ENCODE data around the gene AQP9. TPM values are rescaled to one million over a fixed set of nuclear protein-coding genes. Genes with fewer than 3 reads are reported as not detected.
"Not testable (repeated sequence)": the region's sequence is repeated elsewhere in the genome, so short reads cannot be mapped to it uniquely, and the experiment has no call there.

AQP9 gene
- total RNA-seq, 1 donor from 2014 or later, result 60.3 TPM

DNA sequence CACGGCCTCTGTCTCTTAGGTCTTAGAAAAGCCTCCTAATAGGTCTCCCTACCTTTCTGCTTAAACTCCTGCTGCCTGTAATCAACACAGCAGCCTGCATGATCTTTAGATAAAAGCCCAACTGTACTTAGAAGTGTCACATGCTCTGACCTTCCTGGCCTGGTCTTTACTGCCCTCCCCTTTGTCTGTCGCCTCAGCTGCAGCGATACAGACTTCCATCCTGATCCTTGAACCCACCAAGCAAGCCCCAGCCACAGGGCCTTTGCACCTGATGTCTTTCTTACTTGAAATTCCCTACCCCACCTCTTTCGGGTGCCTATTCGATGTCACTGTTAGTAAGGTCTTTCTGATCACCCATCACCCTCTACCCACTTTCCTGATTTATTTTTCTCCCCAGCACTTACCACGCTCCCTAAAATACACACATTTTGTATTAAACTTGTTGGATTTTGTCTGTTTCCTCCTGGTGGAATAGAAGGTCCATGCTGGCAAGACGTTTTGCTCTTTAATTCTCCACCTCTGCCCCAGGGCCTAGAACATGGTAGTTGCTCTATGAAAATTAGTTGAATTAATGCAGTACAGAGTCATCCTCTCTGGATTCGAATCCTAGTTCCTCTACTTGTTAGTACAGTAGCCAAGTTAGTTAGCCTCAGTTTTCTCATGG is 51.1 kb downstream of the AQP9 start:
- TF ChIP-seq, protein P1, sequence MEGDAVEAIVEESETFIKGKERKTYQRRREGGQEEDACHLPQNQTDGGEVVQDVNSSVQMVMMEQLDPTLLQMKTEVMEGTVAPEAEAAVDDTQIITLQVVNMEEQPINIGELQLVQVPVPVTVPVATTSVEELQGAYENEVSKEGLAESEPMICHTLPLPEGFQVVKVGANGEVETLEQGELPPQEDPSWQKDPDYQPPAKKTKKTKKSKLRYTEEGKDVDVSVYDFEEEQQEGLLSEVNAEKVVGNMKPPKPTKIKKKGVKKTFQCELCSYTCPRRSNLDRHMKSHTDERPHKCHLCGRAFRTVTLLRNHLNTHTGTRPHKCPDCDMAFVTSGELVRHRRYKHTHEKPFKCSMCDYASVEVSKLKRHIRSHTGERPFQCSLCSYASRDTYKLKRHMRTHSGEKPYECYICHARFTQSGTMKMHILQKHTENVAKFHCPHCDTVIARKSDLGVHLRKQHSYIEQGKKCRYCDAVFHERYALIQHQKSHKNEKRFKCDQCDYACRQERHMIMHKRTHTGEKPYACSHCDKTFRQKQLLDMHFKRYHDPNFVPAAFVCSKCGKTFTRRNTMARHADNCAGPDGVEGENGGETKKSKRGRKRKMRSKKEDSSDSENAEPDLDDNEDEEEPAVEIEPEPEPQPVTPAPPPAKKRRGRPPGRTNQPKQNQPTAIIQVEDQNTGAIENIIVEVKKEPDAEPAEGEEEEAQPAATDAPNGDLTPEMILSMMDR (IDR thresholded peaks at IDR 0.05), result no peak
- intact Hi-C loops (cut with DNase I), result no loop called here
- H3K36me3 ChIP-seq, result no peaks in the 10 kb centered on the region
- H3K27ac ChIP-seq, result no peak overlapping the region
- ATAC-seq (no peak), DNase-seq (no peak)
- H3K4me3 ChIP-seq, result no peak overlapping the region
- no peaks in the 10 kb centered on the region for H3K4me1 ChIP-seq
- no peaks in the 10 kb centered on the region for H3K9me3 ChIP-seq
- peaks cover 3% of the 10 kb centered on the region for H3K27me3 ChIP-seq (ENCODE audit: low read depth)

DNA sequence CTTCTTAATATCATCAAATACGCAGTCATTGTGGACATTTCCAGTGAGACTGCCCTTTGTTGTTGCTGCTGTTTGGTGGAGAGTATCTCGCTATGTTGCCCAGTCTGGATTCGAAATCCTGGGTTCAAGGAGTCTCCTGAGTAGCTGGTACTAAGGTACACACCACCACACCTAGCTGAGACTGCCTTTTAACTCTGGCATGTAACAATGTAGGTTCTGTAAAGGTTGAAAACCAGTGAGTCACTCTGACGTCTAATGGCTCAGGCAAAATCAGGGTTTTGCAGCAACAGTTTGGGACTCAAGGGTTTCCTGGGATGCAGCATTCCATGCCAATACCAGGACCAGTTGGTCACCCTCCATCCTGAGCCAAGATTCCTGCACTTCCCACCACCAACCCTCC is 52.2 kb downstream of the AQP9 start:
- DNase-seq (no peak), ATAC-seq (no peak)
- Histone ChIP-seq H3K9me3 (no peaks in the 10 kb centered on the region), H3K4me1 (no peaks in the 10 kb centered on the region), H3K27me3 (ENCODE audit: low read depth) (peaks cover 3% of the 10 kb centered on the region), H3K36me3 (no peaks in the 10 kb centered on the region), H3K4me3 (no peak overlapping the region), H3K27ac (no peak overlapping the region)
- TF ChIP-seq, protein P1 (IDR thresholded peaks at IDR 0.05), result no peak
- intact Hi-C loops (cut with DNase I), result no loop called here

DNA sequence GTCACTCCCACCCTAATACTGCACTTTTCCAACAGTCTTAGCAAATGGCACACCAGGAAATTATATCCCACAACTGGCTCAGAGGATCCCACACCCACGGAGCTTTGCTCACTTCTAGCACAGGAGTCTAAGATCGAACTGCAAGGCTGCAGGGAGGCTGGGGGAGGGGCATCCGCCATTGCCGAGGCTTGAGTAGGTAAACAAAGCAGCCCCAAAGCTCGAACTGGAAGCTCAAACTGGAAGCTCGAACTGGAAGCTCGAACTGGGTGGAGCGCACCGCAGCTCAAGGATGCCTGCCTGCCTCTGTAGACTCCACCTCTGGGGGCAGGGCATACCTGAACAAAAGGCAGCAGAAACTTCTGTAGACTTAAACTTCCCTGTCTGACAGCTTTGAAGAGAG is 55.5 kb downstream of the AQP9 start:
- H3K9me3 ChIP-seq; H3K4me1 ChIP-seq; H3K27ac ChIP-seq; H3K4me3 ChIP-seq; intact Hi-C loops (cut with DNase I); ATAC-seq; H3K27me3 ChIP-seq (ENCODE audit: low read depth); DNase-seq; H3K36me3 ChIP-seq: not testable (repeated sequence)

DNA sequence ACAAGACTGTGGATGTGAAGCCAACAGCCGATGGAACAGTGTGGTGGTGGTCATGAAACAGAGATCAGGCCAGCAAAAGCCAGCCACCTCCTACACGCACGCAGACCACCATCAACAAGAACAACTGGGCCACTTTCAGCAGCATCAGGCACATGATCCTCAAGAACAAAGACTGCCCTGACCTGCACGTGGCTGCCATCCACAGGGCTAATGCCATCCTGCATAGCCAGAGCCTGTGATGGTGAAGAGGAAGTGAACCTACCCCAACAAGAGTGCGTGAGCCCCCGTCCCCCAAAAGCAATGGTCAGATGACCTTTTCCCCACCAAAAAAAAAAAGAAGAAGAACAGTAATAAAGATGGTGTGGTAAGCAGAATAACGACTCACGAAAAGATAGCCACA is 62.6 kb downstream of the AQP9 start:
- Histone ChIP-seq H3K4me3 (no peak overlapping the region), H3K4me1 (no peaks in the 10 kb centered on the region), H3K27me3 (ENCODE audit: low read depth) (no peaks in the 10 kb centered on the region), H3K36me3 (no peaks in the 10 kb centered on the region), H3K9me3 (no peaks in the 10 kb centered on the region), H3K27ac (no peak overlapping the region)
- DNase-seq (no peak), ATAC-seq (no peak)
- intact Hi-C loops (cut with DNase I), result no loop called here
- TF ChIP-seq, protein P1 (IDR thresholded peaks at IDR 0.05), result no peak

DNA sequence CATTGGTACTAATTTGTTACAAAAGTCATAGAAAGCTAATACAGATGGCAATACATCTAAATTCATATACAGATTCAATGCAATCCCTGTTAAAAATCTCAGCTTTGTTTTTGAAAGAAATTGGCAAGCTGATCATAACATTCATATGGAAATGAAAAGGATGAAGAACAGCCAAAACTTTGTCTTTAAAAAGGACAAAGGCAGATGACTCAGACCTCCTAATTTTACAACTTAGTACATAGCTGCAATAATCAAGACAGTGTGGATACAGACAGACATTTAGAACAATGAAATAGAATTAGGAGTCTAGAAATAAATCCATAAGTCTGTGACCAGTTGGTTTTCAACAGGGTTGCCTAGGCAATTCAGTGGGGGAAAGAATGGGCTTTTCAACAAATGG is 63.3 kb downstream of the AQP9 start:
- no peaks in the 10 kb centered on the region for H3K9me3 ChIP-seq
- no peaks in the 10 kb centered on the region for H3K36me3 ChIP-seq
- no peak for ATAC-seq
- no peak for DNase-seq
- no peaks in the 10 kb centered on the region for H3K27me3 ChIP-seq (ENCODE audit: low read depth)
- intact Hi-C loops (cut with DNase I), result no loop called here
- no peak overlapping the region for H3K4me3 ChIP-seq
- H3K27ac ChIP-seq, result no peak overlapping the region
- TF ChIP-seq, protein P1 (IDR thresholded peaks at IDR 0.05), result no peak
- H3K4me1 ChIP-seq, result no peaks in the 10 kb centered on the region

DNA sequence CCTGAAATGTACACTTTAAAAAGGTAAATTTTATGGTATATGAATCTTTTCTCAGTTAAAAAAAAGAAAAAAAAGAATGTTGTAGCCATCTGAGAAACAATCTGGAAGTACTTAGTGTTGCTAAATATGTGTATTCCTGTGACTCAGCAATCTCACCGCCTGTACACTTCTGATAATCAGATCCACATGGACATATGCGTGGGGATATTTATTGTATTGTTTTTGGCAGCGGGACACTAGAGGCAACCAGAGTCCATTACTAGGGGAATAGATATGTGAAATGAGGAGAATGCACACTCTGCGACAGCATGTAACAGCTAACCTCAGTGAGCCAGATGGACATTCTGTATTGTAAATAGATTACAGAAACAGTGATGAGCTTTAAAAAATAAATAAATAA is 65.4 kb downstream of the AQP9 start:
- no peak overlapping the region for H3K4me3 ChIP-seq
- DNase-seq, result no peak

More for the DNA sequence above, 65.4 kb downstream of the AQP9 start:
- intact Hi-C loops (cut with DNase I), result no loop called here
- Histone ChIP-seq H3K4me1 (no peaks in the 10 kb centered on the region), H3K9me3 (no peaks in the 10 kb centered on the region), H3K27me3 (ENCODE audit: low read depth) (no peaks in the 10 kb centered on the region), H3K36me3 (no peaks in the 10 kb centered on the region), H3K27ac (no peak overlapping the region)
- no peak for ATAC-seq
- TF ChIP-seq, protein P1 (IDR thresholded peaks at IDR 0.05), result no peak
